ENCODE results near the gene MEIS2.

DNA sequence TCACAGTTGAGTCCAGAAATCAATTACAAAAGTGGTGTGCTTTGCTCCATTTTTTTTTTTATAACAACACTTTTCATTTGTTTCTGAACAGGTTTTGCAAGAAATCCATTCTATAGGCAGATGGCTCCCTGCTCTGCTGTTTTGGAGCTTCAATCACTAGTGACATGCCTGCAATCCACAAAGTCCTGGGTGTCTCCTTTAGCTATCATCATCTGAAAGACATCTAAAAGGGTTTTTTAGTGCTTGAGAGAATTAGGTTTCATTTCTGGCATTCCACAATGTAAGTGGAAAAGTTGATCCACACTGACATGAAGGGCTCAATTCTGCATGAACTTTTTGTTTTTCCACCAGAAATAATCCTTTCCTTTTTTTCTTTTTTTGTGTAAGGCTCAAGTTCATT lies 24.0 kb upstream of the MEIS2 start:
- TF ChIP-seq REST (IDR thresholded peaks at IDR 0.05; ENCODE audit: insufficient read depth in 1 of 2, low read depth in 2 of 2, low read length in 2 of 2) (no peak), POLR2AphosphoS5 (IDR thresholded peaks at IDR 0.05; ENCODE audit: low read depth, low read length) (no peak), TAF1 (IDR thresholded peaks at IDR 0.05; ENCODE audit: borderline replicate concordance, insufficient read depth, low read length) (no peak), SIN3A (IDR thresholded peaks at IDR 0.05; ENCODE audit: borderline replicate concordance, insufficient read depth, low read length) (no peak), FOXP2 (optimal IDR thresholded peaks at IDR 0.05; ENCODE audit: borderline replicate concordance, extremely low read depth, extremely low read length, insufficient read depth) (no peak)
